Measurements from ENCODE around the gene VENTX. TPM values are rescaled to one million over a fixed set of nuclear protein-coding genes. Genes with fewer than 3 reads are reported as not detected.
"Not testable (repeated sequence)": the region's sequence is repeated elsewhere in the genome, so short reads cannot be mapped to it uniquely, and the experiment has no call there.

The VENTX gene
- total RNA-seq, 1 donor from 2014 or later: not detected

- H3K27ac Mint-ChIP-seq (ENCODE audit: unreplicated experiment): no peak overlapping the region
- no peak for DNase-seq (ENCODE audit: extremely low spot score, unreplicated experiment)
- H3K36me3 Mint-ChIP-seq (ENCODE audit: unreplicated experiment): no peaks in the 10 kb centered on the region
- peaks cover 7% of the 10 kb centered on the region for H3K27me3 Mint-ChIP-seq (ENCODE audit: unreplicated experiment)
- H3K4me1 Mint-ChIP-seq (ENCODE audit: unreplicated experiment): peaks cover 4% of the 10 kb centered on the region
- no peaks in the 10 kb centered on the region for H3K9me3 Mint-ChIP-seq (ENCODE audit: unreplicated experiment)
- TF ChIP-seq CTCF (IDR thresholded peaks at IDR 0.05): no peak
- no peak overlapping the region for H3K4me3 Mint-ChIP-seq (ENCODE audit: unreplicated experiment)
Measured at GRCh38 chr10:133221331-133221730, 16.3 kb upstream of the VENTX start.

GRCh38 chr10:133221756-133222155, 15.9 kb upstream of the VENTX start:
- not testable (repeated sequence) for H3K4me1 Mint-ChIP-seq (ENCODE audit: unreplicated experiment); H3K9me3 Mint-ChIP-seq (ENCODE audit: unreplicated experiment); H3K27ac Mint-ChIP-seq (ENCODE audit: unreplicated experiment); H3K36me3 Mint-ChIP-seq (ENCODE audit: unreplicated experiment); H3K4me3 Mint-ChIP-seq (ENCODE audit: unreplicated experiment); DNase-seq (ENCODE audit: extremely low spot score, unreplicated experiment)
- H3K27me3 Mint-ChIP-seq (ENCODE audit: unreplicated experiment): peaks cover 11% of the 10 kb centered on the region

- H3K4me1 Mint-ChIP-seq (ENCODE audit: unreplicated experiment): peaks cover 4% of the 10 kb centered on the region
- DNase-seq (ENCODE audit: extremely low spot score, unreplicated experiment): no peak
- no peaks in the 10 kb centered on the region for H3K36me3 Mint-ChIP-seq (ENCODE audit: unreplicated experiment)
- TF ChIP-seq CTCF (IDR thresholded peaks at IDR 0.05): no peak
- H3K27me3 Mint-ChIP-seq (ENCODE audit: unreplicated experiment): peaks cover 28% of the 10 kb centered on the region
- H3K27ac Mint-ChIP-seq (ENCODE audit: unreplicated experiment): no peak overlapping the region
- H3K9me3 Mint-ChIP-seq (ENCODE audit: unreplicated experiment): no peaks in the 10 kb centered on the region
- no peak overlapping the region for H3K4me3 Mint-ChIP-seq (ENCODE audit: unreplicated experiment)
Measured at GRCh38 chr10:133224076-133224475, 13.6 kb upstream of the VENTX start.

- H3K27ac Mint-ChIP-seq (ENCODE audit: unreplicated experiment): no peak overlapping the region
- peaks cover 34% of the 10 kb centered on the region for H3K27me3 Mint-ChIP-seq (ENCODE audit: unreplicated experiment)
- no peak for TF ChIP-seq CTCF (IDR thresholded peaks at IDR 0.05)
- H3K4me3 Mint-ChIP-seq (ENCODE audit: unreplicated experiment): no peak overlapping the region
- DNase-seq (ENCODE audit: extremely low spot score, unreplicated experiment): no peak
- H3K9me3 Mint-ChIP-seq (ENCODE audit: unreplicated experiment): no peaks in the 10 kb centered on the region
- H3K4me1 Mint-ChIP-seq (ENCODE audit: unreplicated experiment): peaks cover 8% of the 10 kb centered on the region
- no peaks in the 10 kb centered on the region for H3K36me3 Mint-ChIP-seq (ENCODE audit: unreplicated experiment)
Measured at GRCh38 chr10:133224756-133225372, 12.8 kb upstream of the VENTX start.

- no peak for TF ChIP-seq CTCF (IDR thresholded peaks at IDR 0.05)
- no peaks in the 10 kb centered on the region for H3K9me3 Mint-ChIP-seq (ENCODE audit: unreplicated experiment)
- H3K27ac Mint-ChIP-seq (ENCODE audit: unreplicated experiment): no peak overlapping the region
- no peak overlapping the region for H3K4me3 Mint-ChIP-seq (ENCODE audit: unreplicated experiment)
- no peak for DNase-seq (ENCODE audit: extremely low spot score, unreplicated experiment)
- H3K27me3 Mint-ChIP-seq (ENCODE audit: unreplicated experiment): peaks cover 34% of the 10 kb centered on the region
- no peaks in the 10 kb centered on the region for H3K36me3 Mint-ChIP-seq (ENCODE audit: unreplicated experiment)
- peaks cover 8% of the 10 kb centered on the region for H3K4me1 Mint-ChIP-seq (ENCODE audit: unreplicated experiment)
Measured at GRCh38 chr10:133225707-133226191, 11.9 kb upstream of the VENTX start.

All from osteocyte (in vitro differentiated cells).